Vagina (tissue), 2 donors: Measurements from ENCODE around the gene AQP6. TPM values are rescaled to one million over a fixed set of nuclear protein-coding genes. Genes with fewer than 3 reads are reported as not detected.

ENCODE experiments used
- DNase-seq, 2 donors: peaks; one replicate each; pipeline ENCODE4 v3.0.0-alpha.2; 2017; ENCODE audit errors: extremely low spot score in 2 of 2
- H3K27ac ChIP-seq: fragments of 200-600 bp; sonication (generic); one replicate; pipeline ENCODE4 v1.5.1; 2019
- H3K27me3 ChIP-seq: fragments of 200-600 bp; sonication (generic); one replicate; pipeline ENCODE4 v1.5.1; 2019
- H3K36me3 ChIP-seq, 2 donors: fragments of 200-600 bp; sonication (generic); one replicate each; pipeline ENCODE4 v1.5.1; 2017 to 2019
- H3K4me1 ChIP-seq: fragments of 200-600 bp; sonication (generic); one replicate; pipeline ENCODE4 v1.5.1; 2019
- H3K4me3 ChIP-seq, 2 donors: fragments of 200-600 bp; sonication (generic); 1 replicate in 1 of 2; 2 replicates in 1 of 2; pipeline ENCODE4 v1.5.1; 2016 to 2019
- H3K9me3 ChIP-seq: fragments of 200-600 bp; sonication (generic); one replicate; pipeline ENCODE4 v1.5.1; 2019
- POLR2A ChIP-seq, 2 donors: fragments of 450-650 bp; IDR thresholded peaks; one replicate each; pipeline ENCODE4 v1.6.1; 2017; ENCODE audit warnings: antibody characterized with exemption in 2 of 2, mild to moderate bottlenecking in 2 of 2, moderate library complexity in 2 of 2
- POLR2AphosphoS5 ChIP-seq, 2 donors: sonication (generic); formaldehyde crosslinking; IDR thresholded peaks; one replicate each; pipeline ENCODE4 v1.9.0; 2017; ENCODE audit warnings: antibody characterized with exemption in 2 of 2, mild to moderate bottlenecking in 2 of 2, low read depth in 1 of 2; ENCODE audit not compliant: insufficient read depth in 1 of 2
- intact Hi-C: fragments of 100-400 bp; cut with DNase I; formaldehyde crosslinking; loops from one replicate; pipeline ENCODE4 v1.15.1; 2023
- total RNA-seq: library from RNA; depleted of rRNA; stranded (reverse); fragments of >200 nt; gene quantifications from one replicate; pipeline ENCODE4 v1.2.3, GENCODE V29; 2016
- TF ChIP-seq, protein P1 (sequence below), 3 experiments: fragments of 450-650 bp in 2 of 3; fragments of 200-600 bp in 1 of 3; sonication (generic) in 1 of 3; IDR thresholded peaks; one replicate each; pipeline ENCODE4 v1.5.1; 2017 to 2019; ENCODE audit warnings: antibody characterized with exemption in 3 of 3, mild to moderate bottlenecking in 2 of 3, moderate library complexity in 2 of 3

Gene AQP6
- total RNA-seq, 1 donor from 2014 or later, result not detected

DNA sequence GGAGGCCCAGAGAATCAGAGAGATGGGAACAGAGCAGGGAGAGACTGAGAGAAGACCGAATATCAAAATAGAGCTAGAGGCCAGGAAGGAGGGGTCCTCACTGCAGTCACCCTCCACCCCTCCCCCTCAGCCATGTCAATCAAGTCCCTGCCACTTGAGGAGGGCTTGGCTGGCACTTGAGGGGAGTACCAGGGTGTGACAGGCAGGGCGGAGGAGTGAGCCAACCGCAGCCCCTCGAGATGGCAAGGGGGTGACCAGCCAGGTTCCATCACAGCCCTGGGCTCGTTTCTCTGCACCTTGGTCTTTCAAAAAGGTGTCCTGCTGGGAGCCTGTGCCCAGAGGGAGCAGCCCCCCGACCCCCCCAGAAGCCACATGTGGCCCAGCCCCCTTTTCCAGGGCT, 6.9 kb upstream of the AQP6 start:
- intact Hi-C loops, result loop anchor here (5.0 kb wide), 1 partner anchor 106 kb away; no protein-coding TSS in a partner anchor
- no peaks in the 10 kb centered on the region for H3K36me3 ChIP-seq
- H3K9me3 ChIP-seq, result no peaks in the 10 kb centered on the region
- no peak overlapping the region for H3K27ac ChIP-seq
- no peak for DNase-seq
- peaks cover 23% of the 10 kb centered on the region for H3K4me1 ChIP-seq
- TF ChIP-seq POLR2AphosphoS5 (IDR thresholded peaks at IDR 0.05; ENCODE audit: insufficient read depth in 1 of 2, low read depth in 1 of 2), result no peak
- TF ChIP-seq, protein P1, sequence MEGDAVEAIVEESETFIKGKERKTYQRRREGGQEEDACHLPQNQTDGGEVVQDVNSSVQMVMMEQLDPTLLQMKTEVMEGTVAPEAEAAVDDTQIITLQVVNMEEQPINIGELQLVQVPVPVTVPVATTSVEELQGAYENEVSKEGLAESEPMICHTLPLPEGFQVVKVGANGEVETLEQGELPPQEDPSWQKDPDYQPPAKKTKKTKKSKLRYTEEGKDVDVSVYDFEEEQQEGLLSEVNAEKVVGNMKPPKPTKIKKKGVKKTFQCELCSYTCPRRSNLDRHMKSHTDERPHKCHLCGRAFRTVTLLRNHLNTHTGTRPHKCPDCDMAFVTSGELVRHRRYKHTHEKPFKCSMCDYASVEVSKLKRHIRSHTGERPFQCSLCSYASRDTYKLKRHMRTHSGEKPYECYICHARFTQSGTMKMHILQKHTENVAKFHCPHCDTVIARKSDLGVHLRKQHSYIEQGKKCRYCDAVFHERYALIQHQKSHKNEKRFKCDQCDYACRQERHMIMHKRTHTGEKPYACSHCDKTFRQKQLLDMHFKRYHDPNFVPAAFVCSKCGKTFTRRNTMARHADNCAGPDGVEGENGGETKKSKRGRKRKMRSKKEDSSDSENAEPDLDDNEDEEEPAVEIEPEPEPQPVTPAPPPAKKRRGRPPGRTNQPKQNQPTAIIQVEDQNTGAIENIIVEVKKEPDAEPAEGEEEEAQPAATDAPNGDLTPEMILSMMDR (IDR thresholded peaks at IDR 0.05), result no peak
- no peak for TF ChIP-seq POLR2A (IDR thresholded peaks at IDR 0.05)
- H3K4me3 ChIP-seq, result no peak overlapping the region
- no peaks in the 10 kb centered on the region for H3K27me3 ChIP-seq

DNA sequence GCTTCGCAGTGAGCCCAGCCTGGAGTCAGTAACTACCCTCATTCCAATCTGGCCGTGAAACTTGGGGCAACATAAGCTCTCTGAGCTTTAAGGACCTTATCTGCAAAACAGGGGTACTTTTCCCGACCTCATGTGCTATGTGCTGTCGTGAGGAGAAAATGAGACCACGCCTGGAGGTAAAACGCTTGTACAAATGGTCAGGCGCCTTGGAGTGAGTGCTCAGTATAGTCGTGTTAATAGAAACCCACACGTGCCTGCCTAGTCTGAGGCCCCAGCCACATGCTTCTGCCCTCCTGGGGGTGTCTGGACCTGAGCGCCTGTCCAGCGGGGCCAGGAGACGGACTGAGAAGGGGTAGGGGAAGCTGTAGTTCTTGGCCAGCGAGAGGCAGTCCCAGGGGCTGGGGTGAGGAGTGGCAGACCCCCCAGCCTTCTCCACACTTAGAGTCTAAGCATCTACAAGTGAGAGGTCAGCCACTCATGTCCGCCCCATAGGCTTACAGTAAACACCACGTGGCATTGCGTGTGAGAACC, 6.2 kb upstream of the AQP6 start:
- Histone ChIP-seq H3K27ac (no peak overlapping the region), H3K9me3 (no peaks in the 10 kb centered on the region), H3K4me3 (no peak overlapping the region), H3K27me3 (no peaks in the 10 kb centered on the region), H3K4me1 (peaks cover 17% of the 10 kb centered on the region), H3K36me3 (no peaks in the 10 kb centered on the region)
- TF ChIP-seq POLR2A (IDR thresholded peaks at IDR 0.05) (no peak), POLR2AphosphoS5 (IDR thresholded peaks at IDR 0.05; ENCODE audit: insufficient read depth in 1 of 2, low read depth in 1 of 2) (no peak)
- TF ChIP-seq, protein P1 (IDR thresholded peaks at IDR 0.05), result no peak
- DNase-seq, result no peak
- intact Hi-C loops, result loop anchor here (5.0 kb wide), 1 partner anchor 106 kb away; no protein-coding TSS in a partner anchor

DNA sequence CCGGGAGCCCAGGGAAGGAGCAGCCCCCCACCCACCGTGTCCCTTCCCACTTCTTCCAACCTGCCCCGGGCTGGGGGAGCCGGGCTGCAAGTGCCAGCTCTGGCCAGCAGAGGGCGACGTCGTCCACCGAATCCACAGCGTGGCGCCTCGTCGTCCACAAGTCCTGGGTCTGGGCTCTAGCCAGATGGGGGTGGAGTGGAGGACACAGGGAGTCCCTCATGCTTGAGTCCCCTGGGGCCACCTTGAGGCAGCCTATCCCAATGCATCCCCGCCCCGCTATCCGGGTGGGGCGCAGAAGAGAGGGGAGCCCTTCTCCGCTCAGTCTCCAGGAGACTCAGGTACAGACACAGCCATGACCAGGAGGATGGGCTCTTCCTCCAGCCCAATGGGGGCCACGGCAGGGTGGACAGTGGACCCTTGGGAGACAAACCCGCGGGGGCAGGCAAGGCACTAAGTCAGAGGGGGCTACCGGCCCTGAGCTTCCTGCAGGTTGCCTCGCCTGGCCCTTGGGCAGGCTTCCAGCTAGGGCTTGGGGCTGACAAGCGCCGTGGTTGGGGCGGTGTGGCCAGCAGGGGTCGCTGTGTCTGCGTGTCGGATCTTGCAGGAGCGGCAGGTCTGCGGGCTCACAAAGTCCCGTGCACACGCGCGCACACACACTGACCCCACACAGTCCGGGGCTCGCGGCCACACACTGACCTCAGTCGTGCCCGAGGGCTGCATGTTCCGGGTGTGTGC, 5.5 kb upstream of the AQP6 start:
- intact Hi-C loops, result loop anchor here (5.0 kb wide), 1 partner anchor 105 kb away; no protein-coding TSS in a partner anchor
- TF ChIP-seq, protein P1 (IDR thresholded peaks at IDR 0.05), result peak; percentile 89 to 95 (median 95)
- TF ChIP-seq POLR2AphosphoS5 (IDR thresholded peaks at IDR 0.05; ENCODE audit: insufficient read depth in 1 of 2, low read depth in 1 of 2) (peak in 1 of 2 donors; percentile 60), POLR2A (IDR thresholded peaks at IDR 0.05) (no peak)
- DNase-seq, result no peak
- no peaks in the 10 kb centered on the region for H3K9me3 ChIP-seq
- H3K36me3 ChIP-seq, result no peaks in the 10 kb centered on the region
- H3K4me1 ChIP-seq, result peaks cover 17% of the 10 kb centered on the region
- no peak overlapping the region for H3K27ac ChIP-seq
- H3K4me3 ChIP-seq, result peak overlapping the region; percentile 35 to 42
- H3K27me3 ChIP-seq, result no peaks in the 10 kb centered on the region

DNA sequence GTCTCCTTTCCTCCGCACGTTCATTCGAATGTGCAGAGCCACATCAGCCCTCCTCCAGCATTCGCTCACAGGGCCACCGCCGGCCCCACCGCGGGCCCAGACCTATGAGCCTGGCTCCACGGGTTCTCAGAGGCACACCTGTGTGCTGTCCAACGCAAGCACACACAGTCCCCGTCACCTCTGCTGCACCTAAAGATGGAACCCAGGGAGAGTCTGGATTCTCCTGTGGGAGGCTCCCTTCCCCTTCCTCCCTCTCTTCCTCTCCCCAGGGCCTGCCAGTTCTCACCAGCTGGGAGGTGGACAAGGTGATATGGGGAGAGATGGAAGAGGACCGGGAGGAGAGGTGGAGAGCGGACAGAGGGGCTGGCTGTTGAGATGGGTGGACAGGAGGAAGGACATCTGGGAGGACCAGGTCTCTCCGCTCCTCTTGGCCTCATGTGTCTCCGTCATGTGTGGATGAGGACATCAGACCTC, 4.9 kb upstream of the AQP6 start:
- intact Hi-C loops, result loop anchor here (5.0 kb wide), 1 partner anchor 104 kb away; no protein-coding TSS in a partner anchor
- TF ChIP-seq, protein P1 (IDR thresholded peaks at IDR 0.05), result no peak
- TF ChIP-seq POLR2A (IDR thresholded peaks at IDR 0.05), result no peak
- Histone ChIP-seq H3K9me3 (no peaks in the 10 kb centered on the region), H3K27me3 (no peaks in the 10 kb centered on the region), H3K36me3 (no peaks in the 10 kb centered on the region), H3K27ac (no peak overlapping the region), H3K4me1 (peaks cover 15% of the 10 kb centered on the region), H3K4me3 (peak overlapping the region; percentile 35 to 42)
- no peak for DNase-seq

DNA sequence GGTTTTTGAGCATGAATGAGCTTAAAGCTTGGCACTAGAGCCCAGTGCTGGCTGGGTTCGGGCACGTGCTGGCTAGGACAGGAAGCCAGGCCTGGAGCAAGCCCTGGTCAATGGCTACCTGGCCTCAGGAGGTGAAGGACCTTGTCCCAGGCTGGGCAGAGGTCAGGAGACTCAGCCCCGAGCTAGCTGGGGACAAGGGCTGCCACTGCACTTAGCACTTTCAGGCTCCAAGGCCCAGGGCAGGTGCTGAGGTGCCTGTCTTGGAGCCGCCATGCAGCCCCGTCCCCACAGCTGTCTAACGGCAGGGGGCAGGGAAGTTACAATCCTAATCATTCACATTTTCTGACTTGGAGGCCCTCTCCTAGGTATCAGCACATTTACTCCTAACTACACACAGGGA, 4.3 kb upstream of the AQP6 start:
- DNase-seq, result no peak
- no peaks in the 10 kb centered on the region for H3K9me3 ChIP-seq
- intact Hi-C loops, result loop anchor here (5.0 kb wide), 1 partner anchor 104 kb away; no protein-coding TSS in a partner anchor
- H3K36me3 ChIP-seq, result no peaks in the 10 kb centered on the region
- peaks cover 10% of the 10 kb centered on the region for H3K4me1 ChIP-seq
- H3K27me3 ChIP-seq, result no peaks in the 10 kb centered on the region
- no peak overlapping the region for H3K27ac ChIP-seq
- TF ChIP-seq POLR2A (IDR thresholded peaks at IDR 0.05) (no peak), POLR2AphosphoS5 (IDR thresholded peaks at IDR 0.05; ENCODE audit: insufficient read depth in 1 of 2, low read depth in 1 of 2) (no peak)
- TF ChIP-seq, protein P1 (IDR thresholded peaks at IDR 0.05), result no peak
- H3K4me3 ChIP-seq, result no peak overlapping the region
